Activated CD4-positive, alpha-beta memory T cell treated with anti-CD3 and anti-CD28 coated beads, Interleukin-2, amount 10 ng/mL, durations not matched to agents 7 days and 5 days (primary cell): ENCODE data around the gene MAPK12. TPM values are rescaled to one million over a fixed set of nuclear protein-coding genes. Genes with fewer than 3 reads are reported as not detected.
A peak's percentile ranks its signal among the peaks of the same experiment; 100 is the strongest.

ENCODE experiments used
- CTCF ChIA-PET: fragments of 350-600 bp; sonication (Branson Sonifier 250); formaldehyde crosslinking; loops from one replicate; lab custom pipeline; 2021; ENCODE audit warnings: antibody characterized with exemption, inconsistent platforms; lab: Charles Lee
- POLR2A ChIA-PET: fragments of 350-600 bp; sonication (Branson Sonifier 250); formaldehyde crosslinking; loops from one replicate; lab custom pipeline; 2021; ENCODE audit warnings: antibody characterized with exemption; lab: Charles Lee
- DNase-seq: peaks from one replicate; pipeline ENCODE4 v3.0.0-alpha.2; 2020
- H3K27ac Mint-ChIP-seq: one replicate; pipeline ENCODE4 v1.8.0; 2021; ENCODE audit warnings: mild to moderate bottlenecking, mixed read lengths
- H3K27me3 Mint-ChIP-seq: one replicate; pipeline ENCODE4 v1.8.0; 2021; ENCODE audit warnings: mixed read lengths
- H3K36me3 Mint-ChIP-seq: one replicate; pipeline ENCODE4 v1.8.0; 2021; ENCODE audit warnings: low read depth, mixed read lengths
- H3K4me1 Mint-ChIP-seq: one replicate; pipeline ENCODE4 v1.8.0; 2021; ENCODE audit warnings: mixed read lengths
- H3K4me3 Mint-ChIP-seq: one replicate; pipeline ENCODE4 v1.8.0; 2021; ENCODE audit warnings: mild to moderate bottlenecking, mixed read lengths
- H3K9me3 Mint-ChIP-seq: one replicate; pipeline ENCODE4 v1.8.0; 2021; ENCODE audit warnings: mixed read lengths
- total RNA-seq, 2 experiments: library from RNA; stranded (reverse); gene quantifications; one replicate each; pipeline ENCODE4 v1.2.3, GENCODE V29; 2021

MAPK12 gene
- total RNA-seq, 2 experiments from 2014 or later, result 4.8 to 5.8 TPM

DNA sequence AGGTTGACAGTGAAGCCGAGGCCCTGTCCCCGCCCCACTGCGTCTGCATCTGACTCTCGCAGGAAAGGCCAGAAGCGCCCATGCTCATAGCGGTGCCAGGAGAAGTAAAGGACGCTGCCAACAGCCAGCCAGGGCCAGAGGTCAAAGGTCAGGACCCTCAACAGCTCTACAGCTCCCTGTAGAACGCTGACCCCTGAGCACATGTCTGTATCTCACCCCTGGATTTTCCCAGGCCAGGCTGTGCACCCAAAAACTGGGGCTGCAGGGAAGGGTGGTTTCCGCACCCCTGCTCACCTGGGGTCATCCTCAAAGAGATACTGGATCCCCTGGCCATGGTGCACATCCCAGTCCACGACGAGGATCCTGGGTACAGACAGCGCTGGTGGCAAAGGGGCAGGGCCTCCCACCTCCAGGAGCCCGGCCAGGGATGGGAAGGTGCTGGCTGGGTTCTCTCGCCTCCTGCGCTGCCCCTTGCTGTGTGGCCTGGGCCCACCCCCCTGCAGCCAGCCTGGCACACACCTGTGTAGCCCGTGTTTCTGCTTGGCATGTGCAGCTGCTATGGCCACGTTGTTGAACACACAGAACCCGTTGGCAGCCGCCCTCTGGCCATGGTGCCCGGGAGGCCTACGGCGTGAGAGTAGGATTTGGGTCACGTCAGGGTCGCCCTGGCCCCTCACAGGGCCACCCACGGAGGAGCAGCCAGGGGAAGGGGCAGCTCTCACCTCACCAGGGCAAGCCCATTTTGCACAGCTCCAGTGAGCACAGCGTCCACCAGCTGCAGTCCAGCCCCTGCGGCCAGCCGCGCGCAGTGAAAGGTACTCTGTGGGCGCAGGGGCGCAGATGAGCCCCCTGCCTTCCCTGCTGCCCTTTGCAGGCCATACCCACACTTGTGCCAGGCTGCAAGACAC is 11.9 kb downstream of the MAPK12 start:
- no peak for DNase-seq
- POLR2A ChIA-PET, result interaction anchor here (1.0 to 3.2 kb wide), 7 partner anchors 8 to 281 kb away, joined by 3 to 21 read pairs (median 13); partner anchors contain the start of genes MAPK11, MAPK12 and SCO2
- no peaks in the 10 kb centered on the region for H3K9me3 Mint-ChIP-seq
- peak overlapping the region; percentile 82 for H3K4me3 Mint-ChIP-seq
- peaks cover 11% of the 10 kb centered on the region for H3K36me3 Mint-ChIP-seq
- no peak overlapping the region for H3K27ac Mint-ChIP-seq
- CTCF ChIA-PET, result interaction anchor here (1.9 to 3.4 kb wide), 3 partner anchors 7 to 276 kb away, joined by 6 to 25 read pairs (median 10); partner anchors contain the start of gene SCO2
- no peaks in the 10 kb centered on the region for H3K27me3 Mint-ChIP-seq
- H3K4me1 Mint-ChIP-seq, result peaks cover 36% of the 10 kb centered on the region

DNA sequence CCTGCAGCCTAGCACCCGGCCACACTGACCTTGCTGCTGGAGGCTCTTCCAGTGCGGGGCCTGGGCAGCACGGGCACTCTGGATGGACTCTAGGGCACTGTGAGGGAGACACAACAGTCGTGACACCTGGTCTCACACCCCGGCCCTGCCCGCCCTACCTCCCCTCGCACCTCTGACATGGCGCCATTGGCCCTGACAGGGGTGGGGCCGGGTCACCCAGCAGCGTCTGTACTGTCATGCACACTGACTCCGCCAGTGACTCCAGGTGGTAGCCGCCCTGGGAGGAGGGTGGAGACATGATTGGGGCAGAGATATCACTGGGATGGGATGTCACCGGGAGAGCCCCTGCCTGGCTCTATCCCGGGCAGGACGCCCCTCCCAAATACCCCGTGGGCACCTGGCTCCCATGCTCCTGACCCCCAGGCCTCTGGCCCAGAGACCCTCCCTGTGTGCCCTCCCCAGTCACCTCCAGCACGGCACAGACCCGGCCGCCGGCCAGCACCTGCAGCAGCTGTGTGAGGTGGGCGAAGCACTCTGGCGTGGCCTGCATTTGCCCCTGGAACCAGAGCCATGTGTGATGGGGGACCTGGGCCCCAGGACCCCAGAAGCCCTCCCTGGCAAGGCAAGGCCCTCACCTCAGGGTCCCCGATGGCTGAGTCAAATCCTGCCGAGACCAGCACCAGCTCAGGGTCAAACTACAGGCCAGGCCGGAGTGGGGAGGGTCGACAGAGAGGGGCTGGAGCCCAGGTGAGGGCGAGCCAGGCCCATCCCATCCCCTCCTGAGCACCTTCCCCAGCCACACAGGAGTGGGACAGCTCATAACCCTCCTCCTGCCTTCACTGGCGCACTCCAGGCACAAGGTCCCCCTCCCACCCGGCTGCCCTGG is 13.0 kb downstream of the MAPK12 start:
- no peaks in the 10 kb centered on the region for H3K9me3 Mint-ChIP-seq
- ChIA-PET POLR2A (no interaction called here), CTCF (interaction anchor here (1.1 kb wide), 1 partner anchor 18 kb away, joined by 3 read pairs; no protein-coding TSS in a partner anchor)
- H3K4me3 Mint-ChIP-seq, result peak overlapping the region; percentile 58
- DNase-seq, result no peak
- peaks cover 45% of the 10 kb centered on the region for H3K4me1 Mint-ChIP-seq
- no peak overlapping the region for H3K27ac Mint-ChIP-seq
- no peaks in the 10 kb centered on the region for H3K27me3 Mint-ChIP-seq
- H3K36me3 Mint-ChIP-seq, result peaks cover 15% of the 10 kb centered on the region

DNA sequence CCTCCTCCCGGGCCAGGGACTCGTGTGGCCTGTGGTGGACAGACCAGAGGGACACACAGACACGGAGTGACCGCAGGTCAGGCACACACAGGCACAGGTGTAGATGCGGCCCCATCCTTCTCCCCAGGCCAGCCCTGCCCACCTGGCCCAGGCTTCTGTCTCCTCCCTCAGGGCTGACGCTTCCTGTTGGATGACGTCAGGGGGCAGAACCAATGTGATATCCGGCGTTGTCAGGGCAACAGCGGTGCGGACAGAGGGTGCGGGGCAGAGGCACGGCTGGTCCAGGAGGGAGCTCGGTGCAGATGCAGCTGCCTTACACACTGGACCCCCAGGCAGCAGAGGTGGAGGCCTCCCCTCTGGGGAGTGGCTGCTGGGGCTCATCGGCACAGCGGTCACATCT is 13.7 kb downstream of the MAPK12 start:
- H3K27me3 Mint-ChIP-seq, result no peaks in the 10 kb centered on the region
- H3K9me3 Mint-ChIP-seq, result no peaks in the 10 kb centered on the region
- H3K4me1 Mint-ChIP-seq, result peaks cover 48% of the 10 kb centered on the region
- ChIA-PET CTCF (interaction anchor here (1.1 kb wide), 1 partner anchor 19 kb away, joined by 3 read pairs; no protein-coding TSS in a partner anchor), POLR2A (no interaction called here)
- H3K4me3 Mint-ChIP-seq, result peak overlapping the region; percentile 58
- DNase-seq, result peak; percentile 84
- H3K27ac Mint-ChIP-seq, result peak overlapping the region; percentile 76
- H3K36me3 Mint-ChIP-seq, result peaks cover 15% of the 10 kb centered on the region

DNA sequence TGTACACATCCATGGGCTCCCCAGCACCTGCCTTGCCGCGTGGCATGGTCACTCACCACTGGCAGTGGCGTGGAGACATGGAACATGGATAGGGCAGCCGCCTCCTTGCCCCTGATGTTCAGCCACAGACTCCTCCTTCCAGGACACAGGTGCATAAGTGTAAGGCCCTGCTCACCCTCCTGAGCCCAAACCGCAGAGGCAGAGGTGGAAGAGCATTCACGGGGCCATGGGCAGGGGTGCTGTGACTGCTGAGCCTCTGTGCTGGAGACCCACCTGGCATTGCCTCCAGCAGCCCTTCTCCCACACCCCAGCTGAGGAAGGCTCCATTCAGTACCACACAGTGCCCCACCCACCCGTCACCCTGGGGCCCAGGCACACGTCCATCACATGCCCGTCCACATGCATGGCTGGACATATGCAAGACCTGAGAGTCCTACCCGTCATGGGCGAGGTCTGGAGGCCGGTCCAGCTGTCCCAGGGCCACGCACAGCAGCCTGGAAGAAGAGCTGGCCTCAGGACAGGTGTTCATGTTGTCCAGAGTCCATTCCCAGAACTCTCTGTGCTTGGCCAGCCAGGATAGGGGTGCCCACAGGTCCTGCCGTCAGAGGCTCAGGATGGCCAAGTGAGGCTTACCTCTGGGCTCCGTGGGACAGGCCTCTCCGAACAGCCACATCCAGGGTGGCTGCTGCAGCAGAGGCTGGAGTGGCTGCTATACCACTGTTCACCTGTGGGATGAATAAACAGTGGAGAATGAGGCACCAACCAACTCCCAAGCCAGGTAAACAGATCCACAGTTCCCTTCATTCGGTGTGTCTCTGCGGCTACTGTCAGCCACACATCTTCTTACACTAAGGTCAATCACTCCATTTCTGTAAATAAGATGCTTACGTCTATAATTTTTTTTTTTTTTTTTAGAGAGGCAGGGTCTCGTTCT is 15.0 kb downstream of the MAPK12 start:
- Mint-ChIP-seq H3K36me3 (peaks cover 15% of the 10 kb centered on the region), H3K4me1 (peaks cover 57% of the 10 kb centered on the region), H3K27ac (peak overlapping the region; percentile 99), H3K27me3 (no peaks in the 10 kb centered on the region), H3K9me3 (no peaks in the 10 kb centered on the region), H3K4me3 (peak overlapping the region; percentile 98)
- no peak for DNase-seq
- CTCF ChIA-PET, result interaction anchor here (0.9 kb wide), 1 partner anchor 25 kb away, joined by 3 read pairs; no protein-coding TSS in a partner anchor
- POLR2A ChIA-PET, result interaction anchor here (1.3 to 1.4 kb wide), 3 partner anchors 17 to 279 kb away, joined by 3 to 7 read pairs (median 4); partner anchors contain the start of gene SCO2

DNA sequence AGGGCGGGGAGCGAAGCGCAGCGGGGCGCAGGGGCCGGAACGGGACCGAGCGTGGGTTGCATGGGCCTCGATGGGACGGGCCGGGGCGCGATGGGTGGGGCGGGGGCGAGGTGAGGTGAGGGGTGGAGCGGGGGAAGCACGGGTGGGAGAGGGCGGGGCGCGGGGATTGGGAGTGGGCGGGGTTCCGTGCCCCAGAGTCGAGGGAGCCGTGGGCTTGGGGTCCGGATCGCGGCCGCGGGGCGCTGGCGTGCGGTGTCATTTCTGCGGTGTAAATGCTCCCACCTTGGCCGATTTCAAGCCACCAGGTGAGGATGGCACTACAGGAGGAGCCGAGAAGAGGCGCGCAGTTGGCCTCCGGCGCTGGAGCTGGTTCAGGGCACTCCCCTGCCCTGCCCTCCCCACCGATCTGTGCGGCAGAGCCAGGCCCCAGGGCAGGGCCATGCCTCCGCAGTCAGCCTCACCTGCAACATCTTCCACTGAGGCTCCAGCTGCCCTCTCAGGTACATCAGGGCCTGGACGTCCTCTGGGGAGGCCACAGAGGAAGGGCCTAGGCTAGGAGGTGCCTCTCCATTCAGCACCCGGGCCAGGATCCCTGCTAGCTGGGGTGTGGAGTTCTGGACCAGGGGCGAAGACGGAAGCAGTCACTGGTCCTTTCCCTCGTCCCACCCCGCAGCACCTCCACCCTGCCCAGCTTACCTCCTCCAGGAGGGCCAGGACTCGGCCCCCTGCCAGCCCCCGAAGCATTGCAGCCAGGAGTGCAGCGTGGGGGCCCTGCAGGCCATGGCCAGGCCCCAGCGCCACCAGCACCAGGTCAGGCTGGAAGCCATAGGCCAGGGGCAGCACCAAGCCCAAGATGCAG is 16.0 kb downstream of the MAPK12 start:
- ChIA-PET CTCF (no interaction called here), POLR2A (interaction anchor here (1.3 to 1.4 kb wide), 3 partner anchors 18 to 280 kb away, joined by 3 to 7 read pairs (median 4); partner anchors contain the start of gene SCO2)
- no peaks in the 10 kb centered on the region for H3K27me3 Mint-ChIP-seq
- no peak for DNase-seq
- peaks cover 15% of the 10 kb centered on the region for H3K36me3 Mint-ChIP-seq
- peak overlapping the region; percentile 98 for H3K4me3 Mint-ChIP-seq
- peak overlapping the region; percentile 99 for H3K27ac Mint-ChIP-seq
- H3K9me3 Mint-ChIP-seq, result no peaks in the 10 kb centered on the region
- H3K4me1 Mint-ChIP-seq, result peaks cover 59% of the 10 kb centered on the region

DNA sequence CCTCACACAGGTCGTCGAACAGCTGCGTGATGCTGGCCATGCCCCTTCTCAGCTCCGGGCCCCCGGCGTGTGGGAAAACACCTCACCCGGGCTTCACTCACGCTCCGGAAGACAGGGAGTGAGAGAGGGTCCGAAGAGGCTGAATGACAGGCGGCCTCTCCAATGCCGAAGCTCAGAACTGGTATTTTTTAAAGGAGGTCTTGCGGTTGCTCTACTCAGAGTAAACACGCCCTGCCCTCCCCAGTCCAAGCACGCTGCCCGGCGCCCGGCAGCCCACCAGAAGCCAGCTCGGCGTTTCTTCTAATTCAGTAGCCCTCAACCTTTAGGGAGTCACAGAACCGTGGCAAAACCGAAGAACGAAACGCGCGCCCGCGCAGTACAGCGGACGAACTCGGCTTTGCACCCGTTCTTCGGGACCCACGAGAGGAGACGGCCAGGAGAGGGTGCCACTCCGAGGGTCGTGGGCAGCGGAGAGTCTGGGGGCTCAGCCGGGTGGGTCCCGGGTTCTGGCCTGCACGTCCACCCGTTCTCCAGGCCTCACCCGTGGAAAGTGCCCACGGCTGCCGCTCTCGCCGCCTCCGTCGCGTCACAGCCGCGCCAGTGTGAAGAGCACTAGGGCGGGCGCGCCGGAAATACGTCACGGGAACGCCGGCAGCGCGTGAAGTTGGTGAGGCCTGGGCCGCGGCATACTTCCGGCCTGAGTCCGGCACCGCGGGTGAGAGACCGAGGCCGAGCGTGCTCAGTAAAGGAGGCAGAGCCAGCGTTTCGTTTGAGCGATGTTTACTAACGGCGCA is 16.9 kb downstream of the MAPK12 start, which contains the start of gene TUBGCP6:
Gene TUBGCP6 (minus strand): TSS at position 604 of the 794 bp plus-strand sequence. CDS start 564 bp downstream, at position 40.
- DNase-seq, result peak; percentile 94
- Mint-ChIP-seq H3K4me1 (peaks cover 51% of the 10 kb centered on the region), H3K27ac (peak within 1 kb of the TSS; percentile 99), H3K4me3 (peak within 1 kb of the TSS; percentile 98), H3K9me3 (no peaks in the 10 kb centered on the region), H3K36me3 (peaks cover 17% of the 10 kb centered on the region), H3K27me3 (no peaks in the 10 kb centered on the region)
- ChIA-PET POLR2A (interaction anchor here (0.6 to 2.8 kb wide), 14 partner anchors 12 to 376 kb away, joined by 3 to 17 read pairs (median 4); partner anchors contain the start of genes CHKB, LMF2, NCAPH2 and SCO2), CTCF (interaction anchor here (0.8 to 1.4 kb wide), 8 partner anchors 29 to 281 kb away, joined by 3 to 7 read pairs (median 3); partner anchors contain the start of gene SCO2)

DNA sequence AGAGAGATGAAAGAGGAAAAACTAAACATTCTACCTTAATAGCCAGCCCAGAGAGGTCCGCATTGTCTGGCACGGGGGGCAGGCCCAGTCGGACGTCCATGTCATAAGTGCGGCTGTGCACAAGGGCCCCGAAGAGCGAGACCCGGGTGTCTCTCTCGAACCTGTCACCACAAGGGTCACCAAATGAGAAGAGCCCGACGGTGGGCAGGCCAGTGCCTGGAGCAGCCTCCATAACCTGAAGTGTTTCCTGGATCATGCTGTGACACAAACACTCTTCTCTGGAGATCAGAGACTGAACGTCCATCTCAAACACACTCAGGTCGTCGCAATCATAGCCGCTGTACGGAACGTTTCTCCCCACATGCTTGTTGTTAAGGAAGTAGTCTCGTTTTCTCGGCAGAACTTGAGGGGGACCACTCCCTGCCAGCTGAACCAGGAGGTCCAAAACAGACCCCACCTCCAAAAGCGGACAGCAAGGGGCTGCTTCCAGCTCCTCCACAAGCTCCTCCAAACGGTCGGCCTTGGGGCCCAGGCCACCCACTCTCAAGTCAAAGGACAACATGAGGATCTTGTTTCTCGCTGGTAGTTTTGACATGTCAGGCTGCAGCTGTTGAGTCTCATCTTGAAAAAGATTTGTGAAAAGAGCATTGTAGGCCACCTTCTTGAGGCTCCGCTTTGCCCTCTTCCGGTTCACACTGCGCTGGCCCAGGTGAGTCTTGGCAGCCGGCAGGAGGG is 17.6 kb downstream of the MAPK12 start:
- H3K4me1 Mint-ChIP-seq, result peaks cover 51% of the 10 kb centered on the region
- ChIA-PET CTCF (interaction anchor here (0.8 to 2.9 kb wide), 10 partner anchors 8 to 282 kb away, joined by 3 to 25 read pairs (median 3); partner anchors contain the start of genes HDAC10 and SCO2), POLR2A (interaction anchor here (0.6 to 2.8 kb wide), 14 partner anchors 11 to 377 kb away, joined by 3 to 17 read pairs (median 4); partner anchors contain the start of genes CHKB, LMF2, NCAPH2 and SCO2)
- no peaks in the 10 kb centered on the region for H3K9me3 Mint-ChIP-seq
- H3K4me3 Mint-ChIP-seq, result peak overlapping the region; percentile 98
- H3K27ac Mint-ChIP-seq, result peak overlapping the region; percentile 99
- H3K36me3 Mint-ChIP-seq, result peaks cover 17% of the 10 kb centered on the region
- no peaks in the 10 kb centered on the region for H3K27me3 Mint-ChIP-seq
- DNase-seq, result no peak

DNA sequence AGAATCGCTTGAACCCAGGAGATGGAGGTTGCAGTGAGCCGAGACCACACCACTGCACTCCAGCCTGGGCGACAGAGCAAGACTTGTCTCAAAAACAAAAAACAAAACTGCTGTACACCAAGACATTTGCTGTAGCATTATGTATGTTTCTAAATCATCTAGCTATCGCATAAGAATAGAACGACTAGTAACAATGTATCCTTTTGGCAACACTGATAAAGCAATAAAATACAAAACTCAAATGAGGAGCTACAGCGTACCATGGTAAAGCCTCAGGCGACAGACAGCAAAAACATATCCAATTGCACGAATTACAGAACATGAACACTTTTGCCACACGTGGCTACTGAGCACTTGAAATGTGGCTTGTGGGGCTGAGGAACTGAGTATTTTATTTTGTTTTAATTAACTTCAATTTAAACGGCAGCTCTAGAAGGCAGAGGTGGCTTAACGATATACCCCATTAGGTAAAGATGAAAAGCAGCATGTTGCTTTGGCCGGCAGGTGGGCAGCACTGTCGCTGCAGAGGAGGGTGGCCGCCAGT is 19.0 kb downstream of the MAPK12 start:
- Mint-ChIP-seq H3K27ac (peak overlapping the region; percentile 32), H3K4me3 (peak overlapping the region; percentile 98), H3K9me3 (no peaks in the 10 kb centered on the region), H3K36me3 (peaks cover 17% of the 10 kb centered on the region), H3K4me1 (peaks cover 47% of the 10 kb centered on the region), H3K27me3 (no peaks in the 10 kb centered on the region)
- CTCF ChIA-PET, result interaction anchor here (0.6 to 2.9 kb wide), 7 partner anchors 9 to 379 kb away, joined by 3 to 25 read pairs (median 6); partner anchors contain the start of gene HDAC10
- no peak for DNase-seq
- POLR2A ChIA-PET, result interaction anchor here (0.7 to 2.8 kb wide), 4 partner anchors 8 to 378 kb away, joined by 3 to 17 read pairs (median 6); partner anchors contain the start of gene HDAC10

DNA sequence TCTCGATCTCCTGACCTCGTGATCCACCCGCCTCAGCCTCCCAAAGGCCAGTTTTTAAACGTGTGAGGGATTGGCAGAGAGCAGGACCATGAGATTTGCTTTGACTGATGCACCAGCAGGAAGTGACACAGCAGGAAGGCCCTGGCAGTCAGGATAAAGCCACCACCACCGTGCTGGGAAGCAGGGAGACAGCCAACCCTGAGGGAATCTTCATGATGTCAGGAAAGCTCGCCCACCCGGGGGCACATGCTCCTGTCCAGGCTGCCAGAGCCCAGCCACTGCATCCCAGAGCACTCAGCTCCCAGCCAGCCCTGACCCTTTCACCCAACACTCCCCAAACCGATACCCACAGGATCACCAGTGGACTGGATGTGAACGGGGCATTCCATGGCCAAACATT is 22.7 kb downstream of the MAPK12 start:
- Mint-ChIP-seq H3K9me3 (peaks cover 7% of the 10 kb centered on the region), H3K4me1 (peaks cover 30% of the 10 kb centered on the region), H3K4me3 (no peak overlapping the region), H3K27me3 (no peaks in the 10 kb centered on the region), H3K36me3 (peaks cover 24% of the 10 kb centered on the region), H3K27ac (no peak overlapping the region)
- no peak for DNase-seq
- ChIA-PET POLR2A (no interaction called here), CTCF (interaction anchor here (1.2 to 1.7 kb wide), 3 partner anchors 13 to 259 kb away, joined by 3 to 4 read pairs (median 4); no protein-coding TSS in a partner anchor)
